AG09319 (cell line): ENCODE data around the gene CCL14.
"Not testable (repeated sequence)": the region's sequence is repeated elsewhere in the genome, so short reads cannot be mapped to it uniquely, and the experiment has no call there.

Experiments
- DNase-seq: peaks from one replicate; pipeline ENCODE4 v3.0.0-alpha.2; 2010; ENCODE audit warnings: low read depth; ENCODE audit errors: extremely low read depth
- TF ChIP-seq, protein P1 (sequence below): IDR thresholded peaks from 2 replicates; pipeline ENCODE4 v1.5.1; 2011; ENCODE audit warnings: low read depth, mild to moderate bottlenecking, inconsistent platforms, low read length, moderate library complexity

CCL14 gene

DNA sequence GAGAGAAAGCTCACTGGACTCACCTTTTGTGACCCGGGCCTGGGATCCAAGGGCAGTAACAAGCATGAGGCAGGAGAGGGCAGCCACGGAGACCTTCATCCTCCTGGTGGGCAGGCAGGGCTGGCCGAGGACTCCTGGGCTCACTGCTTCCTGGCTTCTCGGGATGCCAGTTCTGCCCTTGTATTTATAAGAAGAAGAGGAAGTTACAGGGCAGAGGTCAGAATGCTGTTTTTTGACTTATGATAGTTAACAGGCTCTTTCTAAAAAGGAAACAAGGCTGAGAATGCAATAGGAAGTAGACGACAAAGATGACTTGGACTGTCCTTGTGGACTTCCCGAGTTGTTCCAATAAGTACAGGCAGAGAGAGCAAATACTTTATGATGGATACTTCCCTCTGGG is 31.3 kb upstream of the CCL14 start, which contains the start of gene CCL23:
Gene CCL23 (minus strand): TSS at position 174 of the 400 bp plus-strand sequence. CDS start 75 bp downstream, at position 99.
- TF ChIP-seq, protein P1, sequence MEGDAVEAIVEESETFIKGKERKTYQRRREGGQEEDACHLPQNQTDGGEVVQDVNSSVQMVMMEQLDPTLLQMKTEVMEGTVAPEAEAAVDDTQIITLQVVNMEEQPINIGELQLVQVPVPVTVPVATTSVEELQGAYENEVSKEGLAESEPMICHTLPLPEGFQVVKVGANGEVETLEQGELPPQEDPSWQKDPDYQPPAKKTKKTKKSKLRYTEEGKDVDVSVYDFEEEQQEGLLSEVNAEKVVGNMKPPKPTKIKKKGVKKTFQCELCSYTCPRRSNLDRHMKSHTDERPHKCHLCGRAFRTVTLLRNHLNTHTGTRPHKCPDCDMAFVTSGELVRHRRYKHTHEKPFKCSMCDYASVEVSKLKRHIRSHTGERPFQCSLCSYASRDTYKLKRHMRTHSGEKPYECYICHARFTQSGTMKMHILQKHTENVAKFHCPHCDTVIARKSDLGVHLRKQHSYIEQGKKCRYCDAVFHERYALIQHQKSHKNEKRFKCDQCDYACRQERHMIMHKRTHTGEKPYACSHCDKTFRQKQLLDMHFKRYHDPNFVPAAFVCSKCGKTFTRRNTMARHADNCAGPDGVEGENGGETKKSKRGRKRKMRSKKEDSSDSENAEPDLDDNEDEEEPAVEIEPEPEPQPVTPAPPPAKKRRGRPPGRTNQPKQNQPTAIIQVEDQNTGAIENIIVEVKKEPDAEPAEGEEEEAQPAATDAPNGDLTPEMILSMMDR = no peak
- no peak for DNase-seq

DNA sequence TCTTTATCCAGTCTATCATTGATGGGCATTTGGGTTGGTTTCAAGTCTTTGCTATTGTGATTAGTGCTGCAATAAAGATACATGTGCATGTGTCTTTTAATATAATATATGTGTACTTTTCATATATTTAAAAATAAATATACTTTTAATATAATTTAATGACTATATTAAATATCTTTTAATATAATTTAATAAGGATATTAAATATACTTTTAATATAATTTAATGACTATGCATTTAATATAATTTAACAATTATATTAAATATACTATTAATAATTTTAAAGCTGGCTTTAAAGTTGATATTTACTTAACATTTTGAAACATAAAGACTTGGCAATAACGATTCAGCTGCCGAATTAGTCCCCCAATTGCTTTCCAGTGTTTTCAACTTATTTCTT is 30.0 kb upstream of the CCL14 start:
- TF ChIP-seq, protein P1 = no peak
- DNase-seq = no peak

DNA sequence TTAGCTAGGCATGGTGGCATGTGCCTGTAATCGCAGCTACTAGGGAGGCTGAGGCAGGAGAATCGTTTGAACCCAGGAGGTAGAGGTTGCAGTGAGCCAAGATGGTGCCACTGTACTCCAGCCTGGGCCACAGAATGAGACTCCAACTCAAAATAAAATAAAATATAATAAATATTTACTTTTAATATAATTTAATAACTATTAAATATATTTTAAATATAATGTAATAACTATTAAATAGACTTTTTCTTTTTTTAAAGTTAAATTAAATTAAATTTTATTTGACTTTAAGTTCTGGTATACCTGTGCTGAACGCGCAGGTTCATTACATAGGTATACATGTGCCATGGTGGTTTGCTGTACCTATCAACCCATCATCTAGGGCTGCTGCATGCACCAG is 29.4 kb upstream of the CCL14 start:
- not testable (repeated sequence) for DNase-seq

DNA sequence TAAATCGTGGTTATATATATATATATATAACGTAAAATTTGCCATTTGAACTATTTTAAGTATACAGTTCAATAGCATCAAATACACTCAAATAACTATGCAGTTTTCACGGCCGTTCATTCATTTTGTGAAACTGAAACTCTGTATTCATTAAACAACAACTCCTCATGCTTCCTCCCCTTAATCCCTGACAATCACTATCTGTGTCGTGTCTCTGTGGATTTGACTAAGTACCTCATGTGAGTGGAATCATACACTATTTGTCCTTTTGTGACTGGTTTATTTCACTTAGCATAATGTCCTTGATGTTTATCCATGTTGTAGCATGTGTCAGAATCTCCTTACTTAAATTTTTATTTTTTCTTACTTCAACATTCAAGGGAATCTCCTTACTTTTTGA is 28.4 kb upstream of the CCL14 start:
- TF ChIP-seq, protein P1 = no peak
- no peak for DNase-seq

DNA sequence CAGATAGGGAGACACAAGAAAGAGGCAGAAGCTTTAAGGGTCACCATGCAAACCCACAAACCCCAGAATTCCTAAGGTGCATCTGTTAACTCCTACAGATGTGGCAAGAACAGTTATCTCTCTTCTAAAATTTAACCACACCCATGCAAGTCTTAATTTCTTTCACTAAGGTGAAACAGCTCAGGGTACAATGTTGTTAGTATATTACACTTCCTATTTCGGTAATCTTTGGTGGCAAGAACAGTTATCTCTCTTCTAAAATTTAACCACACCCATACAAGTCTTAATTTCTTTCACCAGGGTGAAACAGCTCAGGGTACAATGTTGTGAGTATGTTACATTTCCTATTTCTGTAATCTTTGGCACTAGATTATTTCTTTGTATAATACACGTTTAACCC is 24.7 kb upstream of the CCL14 start:
- TF ChIP-seq, protein P1 = no peak
- DNase-seq = no peak

DNA sequence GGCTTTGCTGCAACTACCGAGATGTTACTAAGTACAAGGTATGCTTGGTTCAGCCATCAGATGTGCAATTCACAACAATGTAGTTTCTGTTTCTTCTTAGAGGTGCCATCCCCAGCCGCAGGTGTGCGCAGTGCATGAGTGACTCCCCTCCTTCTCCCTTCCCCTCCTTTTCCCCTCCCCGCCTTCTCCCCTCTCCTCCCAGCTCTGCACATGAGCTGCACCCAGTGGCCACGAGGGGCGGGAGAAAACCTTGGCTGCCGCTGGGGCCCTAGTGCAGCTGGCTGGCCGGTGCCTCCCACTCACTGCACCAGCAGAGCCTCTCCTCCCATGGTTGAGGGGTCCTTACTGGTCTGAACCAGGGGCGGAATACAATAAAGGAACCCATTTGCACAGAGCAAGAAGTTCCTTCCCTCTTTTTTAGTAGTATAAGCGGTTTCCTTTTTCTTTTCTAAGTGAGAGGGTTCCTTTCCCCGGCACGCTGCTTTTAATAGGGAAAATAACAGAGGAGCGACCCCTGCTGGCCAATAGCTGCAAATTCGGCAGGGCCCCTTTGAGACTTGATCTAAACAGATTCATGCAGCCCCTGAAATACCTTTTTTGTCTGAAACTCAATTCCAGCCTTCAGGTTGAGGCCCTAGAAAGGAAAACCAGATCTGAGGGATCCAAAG is 22.6 kb upstream of the CCL14 start:
- no peak for DNase-seq
- TF ChIP-seq, protein P1 = peak; percentile 29

DNA sequence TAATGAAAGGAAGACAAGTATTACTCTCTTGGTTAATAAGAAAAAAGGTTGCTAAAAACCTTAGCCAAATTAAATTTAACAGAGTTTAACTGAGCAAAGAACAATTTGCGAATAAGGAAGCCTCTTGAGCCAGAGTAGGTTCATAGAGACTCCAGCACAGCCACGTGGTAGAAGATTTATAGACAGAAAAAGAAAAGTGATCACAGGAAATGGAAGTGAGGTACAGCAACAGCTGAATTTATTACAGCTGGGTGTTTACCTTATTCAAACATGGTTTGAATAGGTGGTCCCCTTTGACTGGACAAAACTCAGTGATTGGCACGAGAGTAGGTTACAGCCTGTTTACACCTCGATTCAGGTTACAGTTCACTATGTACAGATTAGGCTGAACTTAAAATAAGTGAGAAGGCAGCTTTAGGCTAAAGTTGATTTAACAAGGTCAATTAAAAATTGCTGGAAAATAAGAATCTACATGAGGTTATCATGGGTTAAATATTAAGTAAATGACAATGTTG is 18.1 kb upstream of the CCL14 start:
- DNase-seq = no peak

More for the DNA sequence above, 18.1 kb upstream of the CCL14 start:
- TF ChIP-seq, protein P1 = no peak
